SH-SY5Y (cell line): ENCODE measurements around the gene WDR37.

Experiments used
- GATA2 ChIP-seq: IDR thresholded peaks from 2 replicates; pipeline ENCODE4 v1.6.1; 2011; ENCODE audit warnings: mild to moderate bottlenecking, low read depth, low read length
- GATA3 ChIP-seq: IDR thresholded peaks from 2 replicates; pipeline ENCODE4 v1.6.1; 2011; ENCODE audit warnings: low read depth, mild to moderate bottlenecking, low read length, moderate library complexity

- TF ChIP-seq GATA3 (no peak), GATA2 (no peak)
Measured at GRCh38 chr10:1061930-1062774, 6.0 kb downstream of the WDR37 start.
